Lung (tissue), 12 donors: ENCODE results near the gene SMIM10L1. TPM values are rescaled to one million over a fixed set of nuclear protein-coding genes. Genes with fewer than 3 reads are reported as not detected.

Source experiments
- ATAC-seq: fragments of 200-7000 bp; cut with Tn5 transposase; one replicate; pipeline ENCODE4 v1.9.1; 2020; ENCODE audit warnings: moderate number of reproducible peaks; ENCODE audit not compliant: insufficient read depth, low FRiP score
- DNase-seq, 3 donors: peaks; one replicate each; pipeline ENCODE4 v3.0.0-alpha.2; 2013 to 2017
- H3K27ac ChIP-seq, 2 donors: one replicate each; pipeline ENCODE4 v1.5.1; 2013; ENCODE audit warnings: mild to moderate bottlenecking in 2 of 2, moderate library complexity in 2 of 2, control low read depth in 1 of 2, inconsistent platforms in 1 of 2, low read depth in 1 of 2, low read length in 1 of 2
- H3K27me3 ChIP-seq, 3 donors: one replicate each; pipeline ENCODE4 v1.5.1; 2013; ENCODE audit warnings: low read length in 2 of 3; ENCODE audit not compliant: control insufficient read depth in 3 of 3, insufficient read depth in 3 of 3
- H3K36me3 ChIP-seq, 4 donors: one replicate each; pipeline ENCODE4 v1.5.1; 2013; ENCODE audit warnings: low read length in 4 of 4, mild to moderate bottlenecking in 1 of 4, moderate library complexity in 1 of 4; ENCODE audit not compliant: control insufficient read depth in 4 of 4, insufficient read depth in 4 of 4
- H3K4me1 ChIP-seq, 5 donors: one replicate each; pipeline ENCODE4 v1.5.1; 2013; ENCODE audit warnings: low read length in 5 of 5, mild to moderate bottlenecking in 2 of 5, moderate library complexity in 1 of 5; ENCODE audit not compliant: control insufficient read depth in 5 of 5, insufficient read depth in 5 of 5
- H3K4me3 ChIP-seq: one replicate; pipeline ENCODE4 v1.5.1; 2013; ENCODE audit warnings: mild to moderate bottlenecking, control low read depth, moderate library complexity
- H3K9ac ChIP-seq, 2 donors: one replicate each; pipeline ENCODE4 v1.5.1; 2013; ENCODE audit warnings: low read length in 2 of 2, control low read depth in 1 of 2; ENCODE audit not compliant: insufficient read depth in 1 of 2
- H3K9me3 ChIP-seq, 4 donors: one replicate each; pipeline ENCODE4 v1.5.1; 2013; ENCODE audit warnings: low read length in 3 of 4, mild to moderate bottlenecking in 1 of 4, moderate library complexity in 1 of 4; ENCODE audit not compliant: control insufficient read depth in 4 of 4, insufficient read depth in 3 of 4
- WGBS, 2 donors: extraction: QIAGEN DNeasy Blood & Tissue Kit; methylation state at CpG; one replicate each; pipeline ENCODE4 v1.1.7; 2013; 5-methylcytosine and 5-hydroxymethylcytosine counted together
- polyA plus RNA-seq, 2 donors: library from polyadenylated mRNA; stranded (reverse); fragments of 200-250 nt; gene quantifications; one replicate each; pipeline ENCODE4 v1.2.1, GENCODE V29; 2013
- total RNA-seq, 2 donors: library from RNA; depleted of rRNA in 1 of 2; stranded (reverse); fragments of >200 nt in 1 of 2; gene quantifications; one replicate each; pipeline ENCODE4 v1.2.1, GENCODE V29; 2014 to 2021
- TF ChIP-seq, protein P1 (sequence below): IDR thresholded peaks from 2 replicates; pipeline ENCODE4 v1.5.1; 2012; ENCODE audit warnings: mild to moderate bottlenecking; ENCODE audit errors: control extremely low read depth, extremely low read depth
- donor health status: control.
- donor health status: control.
- donor health status: Bipolar disorder and iron deficiency.
- donor health status: healthy.
- donor health status: DM: yes; HTN: yes; CAD: no.

Gene SMIM10L1
- total and polyA plus RNA-seq, 4 donors, result 6.1 to 10.6 (median 9.4) TPM

- Histone ChIP-seq H3K9ac (no peak overlapping the region), H3K36me3 (peaks cover 0 to 9% (median 4%) of the 10 kb centered on the region in 4 donors), H3K4me3 (no peak overlapping the region), H3K4me1 (peaks cover 0 to 11% (median 0%) of the 10 kb centered on the region in 5 donors), H3K27ac (no peak overlapping the region), H3K27me3 (no peaks in the 10 kb centered on the region), H3K9me3 (peaks cover 0 to 4% (median 0%) of the 10 kb centered on the region in 4 donors)
- ATAC-seq, result no peak
- TF ChIP-seq, protein P1, sequence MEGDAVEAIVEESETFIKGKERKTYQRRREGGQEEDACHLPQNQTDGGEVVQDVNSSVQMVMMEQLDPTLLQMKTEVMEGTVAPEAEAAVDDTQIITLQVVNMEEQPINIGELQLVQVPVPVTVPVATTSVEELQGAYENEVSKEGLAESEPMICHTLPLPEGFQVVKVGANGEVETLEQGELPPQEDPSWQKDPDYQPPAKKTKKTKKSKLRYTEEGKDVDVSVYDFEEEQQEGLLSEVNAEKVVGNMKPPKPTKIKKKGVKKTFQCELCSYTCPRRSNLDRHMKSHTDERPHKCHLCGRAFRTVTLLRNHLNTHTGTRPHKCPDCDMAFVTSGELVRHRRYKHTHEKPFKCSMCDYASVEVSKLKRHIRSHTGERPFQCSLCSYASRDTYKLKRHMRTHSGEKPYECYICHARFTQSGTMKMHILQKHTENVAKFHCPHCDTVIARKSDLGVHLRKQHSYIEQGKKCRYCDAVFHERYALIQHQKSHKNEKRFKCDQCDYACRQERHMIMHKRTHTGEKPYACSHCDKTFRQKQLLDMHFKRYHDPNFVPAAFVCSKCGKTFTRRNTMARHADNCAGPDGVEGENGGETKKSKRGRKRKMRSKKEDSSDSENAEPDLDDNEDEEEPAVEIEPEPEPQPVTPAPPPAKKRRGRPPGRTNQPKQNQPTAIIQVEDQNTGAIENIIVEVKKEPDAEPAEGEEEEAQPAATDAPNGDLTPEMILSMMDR, result no peak
- no peak for DNase-seq
- 90 to 95% methylated on average over 2 of the region's 2 CpGs for WGBS, 2 donors
These were observed 18.3 kb upstream of the SMIM10L1 start for GRCh38 chr12:11152725-11153124.

DNA sequence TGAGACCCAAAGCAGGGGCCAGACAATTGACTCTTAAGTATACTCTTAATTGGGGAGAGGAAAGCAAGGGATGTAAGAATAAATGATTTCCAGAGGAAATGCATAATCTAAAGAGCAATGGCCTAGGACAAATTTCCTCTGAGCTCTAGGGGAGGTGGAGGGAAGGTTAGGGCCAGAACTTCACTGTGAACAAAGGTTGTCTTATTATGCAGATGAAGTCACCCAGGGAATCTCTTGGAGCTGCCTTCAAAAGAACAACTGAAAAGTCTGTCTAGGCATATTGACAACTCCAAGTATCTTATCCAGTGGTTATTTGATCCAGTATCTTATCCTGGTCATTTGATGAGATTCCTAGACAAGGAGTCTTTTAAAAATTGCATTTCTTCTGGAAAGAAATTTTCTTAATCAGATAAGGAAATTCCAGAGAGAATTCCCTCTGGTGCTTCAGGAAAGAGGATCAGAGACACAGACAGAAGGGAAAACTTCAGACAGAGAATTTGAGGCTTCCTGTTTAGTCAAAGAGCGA lies 16.5 kb upstream of the SMIM10L1 start:
- TF ChIP-seq, protein P1, result no peak
- Histone ChIP-seq H3K36me3 (peaks cover 0 to 18% (median 4%) of the 10 kb centered on the region in 4 donors), H3K4me1 (peaks cover 0 to 17% (median 0%) of the 10 kb centered on the region in 5 donors), H3K27me3 (no peaks in the 10 kb centered on the region), H3K9me3 (peaks cover 0 to 4% (median 0%) of the 10 kb centered on the region in 4 donors), H3K4me3 (no peak overlapping the region), H3K27ac (no peak overlapping the region), H3K9ac (no peak overlapping the region)
- no peak for DNase-seq
- 89 to 96% methylated on average over 1 of the region's 1 CpG for WGBS, 2 donors
- no peak for ATAC-seq

GRCh38 chr12:11158885-11159444 lies 12.0 kb upstream of the SMIM10L1 start:
- DNase-seq (peak in 1 of 3 donors; percentile 4), ATAC-seq (no peak)
- Histone ChIP-seq H3K9me3 (peaks cover 0 to 4% (median 0%) of the 10 kb centered on the region in 4 donors), H3K9ac (no peak overlapping the region), H3K27me3 (no peaks in the 10 kb centered on the region), H3K4me1 (peaks cover 0 to 11% (median 0%) of the 10 kb centered on the region in 5 donors), H3K4me3 (no peak overlapping the region), H3K27ac (no peak overlapping the region), H3K36me3 (peaks cover 0 to 10% (median 2%) of the 10 kb centered on the region in 4 donors)
- TF ChIP-seq, protein P1, result no peak
- WGBS, 2 donors, result 33 to 65% methylated on average over 5 of the region's 5 CpGs
